GM12891 (cell line): ENCODE measurements around the gene CCDC12.

Experiments
- DNase-seq: peaks from one replicate; pipeline ENCODE4 v3.0.0; 2011; ENCODE audit warnings: low spot score; ENCODE audit not compliant: insufficient read length
- FAIRE-seq: peaks from 2 replicates; lab custom pipeline; 2011; peaks lifted over from hg19 to GRCh38; lab: Jason Lieb, UNC
- PAX5 ChIP-seq: IDR thresholded peaks from 2 replicates; pipeline ENCODE4 v1.6.1; 2011; ENCODE audit warnings: low read length, moderate library complexity, mild to moderate bottlenecking; ENCODE audit not compliant: insufficient read depth, severe bottlenecking
- POLR2A ChIP-seq: IDR thresholded peaks from 2 replicates; pipeline ENCODE4 v1.6.1; 2011; ENCODE audit warnings: low read depth, low read length, control low read depth
- POLR2AphosphoS5 ChIP-seq: IDR thresholded peaks from 2 replicates; pipeline ENCODE4 v1.6.1; 2011; ENCODE audit warnings: low read depth, low read length, control low read depth
- POU2F2 ChIP-seq: IDR thresholded peaks from 2 replicates; pipeline ENCODE4 v1.6.1; 2011; ENCODE audit warnings: low read depth, mild to moderate bottlenecking, control low read depth, low read length, moderate library complexity
- SPI1 ChIP-seq: IDR thresholded peaks from 2 replicates; pipeline ENCODE4 v1.6.1; 2011; ENCODE audit warnings: low read depth, low read length, control low read depth
- TAF1 ChIP-seq: IDR thresholded peaks from 2 replicates; pipeline ENCODE4 v1.6.1; 2011; ENCODE audit warnings: low read depth, low read length, control low read depth

The CCDC12 gene

DNA sequence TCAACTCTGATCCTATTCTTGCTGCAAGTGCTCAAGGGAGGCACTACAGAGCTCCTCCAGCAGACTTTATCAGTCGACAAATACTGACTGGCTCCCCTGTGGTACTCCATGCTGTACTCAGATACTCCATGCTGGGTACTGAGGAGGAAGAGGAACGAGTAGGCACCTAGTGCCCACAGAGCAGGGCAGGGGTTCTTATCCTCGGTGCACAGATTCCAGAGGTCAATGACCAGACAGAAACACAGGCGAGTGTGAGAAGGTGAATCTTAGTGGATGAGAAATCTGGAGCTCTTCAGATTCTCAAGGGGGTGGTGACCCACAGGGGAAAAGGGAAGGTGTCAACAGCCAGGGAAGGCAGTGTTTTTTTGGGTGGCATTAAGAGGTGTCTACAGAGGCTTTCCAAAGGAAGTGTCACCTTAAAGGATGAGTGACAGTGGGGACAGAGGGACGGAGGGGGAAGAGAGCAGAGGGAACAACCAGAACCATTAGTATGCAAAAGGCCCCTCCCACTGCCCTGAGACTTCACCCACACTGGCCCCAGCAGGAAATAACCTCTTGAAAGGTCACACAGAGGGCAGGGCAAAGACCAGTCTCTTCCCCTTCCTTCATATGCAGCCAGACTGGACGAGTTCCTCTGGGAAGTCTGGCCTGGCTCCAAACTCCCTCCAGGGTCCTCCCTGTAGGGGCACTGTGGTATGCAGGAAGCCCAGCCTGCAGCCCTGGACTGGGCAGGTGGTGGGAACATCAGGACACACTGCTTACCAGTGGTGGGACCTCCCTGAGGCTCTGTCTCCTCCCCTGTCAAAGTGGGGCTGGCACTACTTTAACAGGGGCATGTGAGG lies 27.5 kb downstream of the CCDC12 start:
- DNase-seq = no peak
- no peak for TF ChIP-seq POLR2AphosphoS5
- peak; percentile 20; the same call in 1 of the 2 replicates for TF ChIP-seq SPI1
- TF ChIP-seq PAX5 = no peak
- no peak for TF ChIP-seq POLR2A
- no peak for TF ChIP-seq TAF1
- TF ChIP-seq POU2F2 = peak; percentile 73; the same call in 1 of the 2 replicates
- FAIRE-seq = peak; percentile 55

DNA sequence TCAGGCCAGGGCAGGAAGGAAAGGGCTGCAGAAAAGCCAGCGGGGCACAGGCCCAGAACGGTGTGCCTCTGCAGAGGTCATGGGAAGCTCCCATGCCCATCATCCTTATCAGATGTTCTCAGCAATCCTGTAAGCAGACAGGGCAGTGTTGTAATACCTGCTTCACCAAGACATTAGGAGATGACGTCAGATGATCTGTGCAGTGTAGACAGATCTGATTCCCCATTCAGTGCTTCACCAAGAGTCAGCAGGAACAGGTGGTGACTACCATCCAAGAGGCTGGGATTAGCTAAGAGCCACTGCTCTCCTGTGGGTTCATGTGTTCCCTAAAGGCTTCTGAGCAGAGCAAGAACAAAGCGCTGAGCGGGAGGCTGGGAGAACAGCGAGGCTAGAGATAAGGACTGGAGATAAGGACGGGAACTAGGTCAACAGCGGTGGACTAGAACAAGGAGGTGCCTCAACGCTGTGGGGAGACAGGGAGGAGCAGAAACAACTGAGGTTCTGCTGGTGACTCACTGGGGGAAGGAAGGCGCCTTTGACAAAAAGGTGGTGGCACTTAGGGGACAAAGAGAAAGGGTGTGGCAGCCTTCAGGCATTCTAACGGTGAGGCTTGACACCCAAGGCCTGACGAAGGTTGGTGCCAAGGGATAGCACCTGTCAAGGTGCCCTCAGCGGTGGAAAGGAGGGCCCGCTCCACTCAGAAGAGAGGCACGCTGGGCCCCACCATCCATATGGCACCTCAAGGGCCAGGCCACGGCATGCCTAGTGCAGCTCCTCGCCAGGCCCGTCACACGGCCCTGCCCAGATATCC lies 28.4 kb downstream of the CCDC12 start:
- FAIRE-seq (no peak), DNase-seq (no peak)
- no peak for TF ChIP-seq POLR2A
- no peak for TF ChIP-seq TAF1
- no peak for TF ChIP-seq SPI1
- no peak for TF ChIP-seq POLR2AphosphoS5
- TF ChIP-seq PAX5 = no peak
- no peak for TF ChIP-seq POU2F2

DNA sequence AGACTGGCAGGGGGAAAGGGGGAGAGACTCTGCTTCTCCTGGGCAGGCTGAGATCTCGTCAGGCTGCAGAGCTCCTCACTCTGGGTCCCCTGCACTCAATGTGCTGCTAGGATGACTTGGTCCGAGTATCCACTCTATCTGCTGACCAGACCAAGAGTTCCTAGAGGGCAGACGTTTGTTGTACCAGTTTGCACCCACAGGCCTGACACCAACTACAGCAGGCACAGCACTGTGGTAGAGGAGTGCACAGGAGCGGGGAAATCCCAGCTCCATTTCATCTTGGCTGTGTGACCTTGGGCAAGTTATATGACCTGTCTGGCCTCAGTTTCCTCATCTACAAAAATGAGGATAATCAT lies 29.0 kb downstream of the CCDC12 start:
- TF ChIP-seq POU2F2 (no peak), SPI1 (no peak), POLR2A (no peak), POLR2AphosphoS5 (no peak), PAX5 (no peak), TAF1 (no peak)
- DNase-seq = no peak
- no peak for FAIRE-seq

DNA sequence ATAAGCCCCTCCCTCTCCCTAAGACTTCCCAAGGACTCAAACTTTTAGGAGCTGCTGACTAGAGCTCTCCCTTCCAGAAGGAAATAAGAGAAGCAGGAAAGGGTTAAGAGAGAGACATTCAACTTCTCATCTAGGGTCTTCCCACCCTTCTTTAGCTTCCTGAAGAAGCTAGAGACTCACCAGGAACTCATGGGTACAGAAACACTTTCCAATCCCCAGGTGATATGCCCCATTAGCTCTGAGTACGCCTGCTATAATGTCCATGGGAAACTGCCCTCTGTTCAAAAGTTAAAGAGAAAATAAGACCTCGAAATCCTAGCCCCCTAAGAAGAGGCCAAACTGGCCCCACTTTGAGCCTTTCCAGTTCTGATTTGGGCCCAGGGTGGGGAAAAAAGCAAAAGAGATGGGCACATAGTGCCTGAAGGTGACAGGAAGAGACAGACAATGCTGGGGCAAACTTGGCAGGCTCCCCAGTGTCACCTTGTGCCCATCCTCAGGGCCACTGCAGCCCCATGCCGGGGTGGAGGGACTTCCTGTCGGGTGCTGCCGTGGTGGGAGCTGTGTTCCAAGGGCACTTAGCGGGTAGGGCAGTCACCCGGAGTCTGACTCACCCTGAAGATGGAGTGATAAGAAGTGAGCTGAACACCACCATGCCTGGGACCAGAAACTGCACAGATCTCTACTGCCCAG lies 29.5 kb downstream of the CCDC12 start:
- no peak for TF ChIP-seq TAF1
- no peak for TF ChIP-seq POLR2A
- no peak for TF ChIP-seq SPI1
- TF ChIP-seq PAX5 = no peak
- TF ChIP-seq POLR2AphosphoS5 = no peak
- TF ChIP-seq POU2F2 = no peak
- DNase-seq (no peak), FAIRE-seq (no peak)

DNA sequence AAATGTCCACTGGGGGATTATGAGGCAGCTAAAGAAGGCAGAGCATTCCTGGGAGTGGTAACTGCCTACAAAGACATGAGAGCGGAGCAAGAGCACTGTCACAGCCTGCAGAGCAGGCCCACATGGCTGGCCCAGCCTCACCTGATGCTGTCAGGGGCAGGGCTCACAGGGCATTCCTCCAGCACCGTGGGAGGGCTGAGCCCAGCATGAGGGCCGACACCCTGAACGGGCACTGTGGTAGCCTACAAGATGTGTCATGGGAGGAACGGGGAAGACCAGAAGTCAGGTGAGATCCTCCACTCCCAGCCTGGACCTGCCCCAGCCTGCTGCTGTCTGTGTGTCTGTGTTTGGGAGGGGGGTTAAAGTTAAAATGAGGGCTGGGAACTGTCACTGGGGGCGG lies 30.1 kb downstream of the CCDC12 start:
- DNase-seq (no peak), FAIRE-seq (no peak)
- TF ChIP-seq TAF1 (no peak), POU2F2 (no peak), POLR2A (no peak), POLR2AphosphoS5 (no peak), SPI1 (no peak), PAX5 (no peak)

DNA sequence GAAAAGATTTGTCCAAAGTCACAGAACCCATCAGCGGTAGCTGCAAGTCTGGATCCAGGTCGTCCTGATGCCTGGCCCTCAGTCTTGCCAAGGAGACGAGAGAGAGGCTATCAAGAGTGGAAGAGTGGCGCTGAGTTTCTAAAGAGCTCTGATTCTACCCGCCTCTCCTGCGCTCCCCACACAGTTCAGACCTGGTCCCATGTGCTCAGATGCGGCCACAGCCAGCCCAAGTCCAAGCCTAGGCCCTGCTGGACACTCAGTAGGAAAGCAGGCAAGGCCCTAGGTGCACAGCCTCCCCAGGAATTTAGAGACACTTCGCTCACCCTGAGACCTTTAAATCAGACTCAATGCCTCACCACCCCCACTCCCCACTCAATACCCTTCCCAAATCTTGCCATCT lies 32.4 kb downstream of the CCDC12 start:
- TF ChIP-seq TAF1 (no peak), POLR2AphosphoS5 (no peak), SPI1 (no peak), POU2F2 (no peak), PAX5 (no peak), POLR2A (no peak)
- DNase-seq = no peak
- no peak for FAIRE-seq

DNA sequence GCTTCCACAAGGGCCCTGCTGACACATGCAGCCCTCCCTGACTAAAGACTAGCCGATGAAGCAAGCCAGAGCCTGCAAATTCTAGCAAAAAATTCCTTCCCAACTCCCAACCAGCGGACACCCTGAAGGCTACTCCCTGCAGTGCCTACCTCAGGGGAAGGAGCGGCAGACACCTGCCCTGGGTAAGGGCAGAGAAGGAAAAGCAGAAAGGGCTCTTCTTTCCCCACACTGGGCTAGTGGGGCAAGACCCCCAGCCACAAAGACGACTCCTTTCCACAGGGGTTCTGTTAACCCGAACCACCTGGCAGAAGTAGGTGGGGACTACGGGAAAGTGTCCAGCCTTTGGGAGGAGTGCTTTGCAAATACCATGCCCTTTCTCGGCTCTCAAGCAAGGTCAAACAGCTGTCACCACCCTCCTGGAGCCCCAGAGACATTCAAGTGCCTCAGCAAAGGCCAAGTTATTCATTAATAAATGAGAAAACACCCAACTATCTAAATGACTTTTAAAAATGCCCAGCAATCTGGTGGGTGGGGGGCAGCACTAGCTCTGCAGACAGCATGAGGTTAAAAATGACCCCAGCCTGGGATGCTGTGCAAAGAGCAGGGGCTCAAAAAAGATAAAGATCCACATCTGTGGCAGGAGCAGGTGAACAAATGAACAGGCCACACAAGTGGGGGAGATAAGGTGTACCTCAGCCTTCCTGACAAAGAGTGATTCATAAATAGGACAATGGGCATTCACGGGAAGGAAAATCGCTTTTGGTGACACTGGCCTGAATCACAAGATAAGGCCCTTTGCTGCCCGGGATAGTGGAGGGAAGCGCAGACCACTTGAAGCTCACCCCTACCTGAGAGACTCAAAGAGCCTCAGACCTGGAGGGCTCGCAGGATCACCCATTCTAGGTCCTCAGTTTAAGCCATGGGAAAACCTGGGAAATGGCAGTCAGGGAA lies 33.0 kb downstream of the CCDC12 start:
- no peak for DNase-seq
- no peak for TF ChIP-seq TAF1
- TF ChIP-seq POU2F2 = no peak
- no peak for TF ChIP-seq POLR2AphosphoS5
- no peak for TF ChIP-seq SPI1
- no peak for TF ChIP-seq PAX5
- TF ChIP-seq POLR2A = no peak
- FAIRE-seq = no peak

DNA sequence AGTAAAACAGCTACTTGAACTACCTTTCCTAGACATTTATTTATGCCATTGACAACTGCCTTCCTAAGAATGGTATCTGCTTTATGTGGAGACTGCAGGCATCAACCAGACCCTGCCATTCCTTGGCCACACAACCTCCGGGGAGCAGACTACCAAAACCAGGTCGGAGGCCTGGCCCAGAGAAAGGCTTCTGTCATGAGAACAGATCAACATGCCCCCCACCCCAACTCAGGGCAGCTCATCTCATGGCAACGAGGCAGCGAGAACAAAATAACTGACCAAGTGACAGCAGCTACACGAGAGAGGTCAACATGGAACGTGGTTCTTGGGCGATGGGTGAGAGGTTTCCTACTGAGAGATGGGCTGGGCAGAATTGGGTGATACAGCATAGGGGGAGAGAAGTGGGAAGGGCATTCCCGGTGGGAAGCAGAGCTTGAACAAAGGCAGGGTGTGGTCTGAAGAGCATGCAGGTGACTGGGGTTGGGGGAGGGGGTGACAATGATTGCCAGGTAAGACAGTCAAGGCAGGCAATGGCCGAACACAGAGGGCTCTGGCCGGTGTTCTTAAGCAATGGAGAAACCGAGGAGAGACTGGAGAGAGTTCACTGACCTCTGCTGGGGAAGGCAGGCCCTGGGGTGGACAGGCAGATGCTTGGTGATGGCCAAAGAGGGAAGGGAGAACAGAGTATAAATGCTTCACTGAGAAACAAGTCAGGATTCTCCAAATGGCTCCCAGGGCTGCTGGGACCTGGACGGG lies 33.9 kb downstream of the CCDC12 start:
- FAIRE-seq (no peak), DNase-seq (no peak)
- no peak for TF ChIP-seq POLR2AphosphoS5
- no peak for TF ChIP-seq SPI1
- TF ChIP-seq PAX5 = no peak
- TF ChIP-seq POLR2A = no peak
- no peak for TF ChIP-seq TAF1
- no peak for TF ChIP-seq POU2F2

DNA sequence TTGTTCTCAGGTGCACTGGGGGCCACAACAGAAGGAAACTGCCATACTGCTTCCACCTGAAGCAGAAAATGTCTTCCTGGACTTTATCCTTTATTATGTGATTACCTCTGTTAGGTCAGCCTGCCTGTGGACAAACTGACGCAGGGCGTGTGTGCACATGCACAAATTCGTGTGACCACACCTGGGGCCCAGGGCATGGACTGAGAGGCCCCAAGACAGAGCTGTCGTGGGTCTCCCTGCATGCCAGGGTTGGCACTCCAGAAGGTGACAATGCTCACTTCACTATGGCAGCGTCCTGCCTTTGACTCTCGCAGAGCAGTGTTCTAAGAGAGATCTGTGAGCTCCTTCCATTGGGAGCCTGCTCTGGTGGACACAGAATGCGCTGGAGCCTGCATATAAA lies 34.5 kb downstream of the CCDC12 start:
- TF ChIP-seq TAF1 (no peak), POU2F2 (no peak), SPI1 (no peak), PAX5 (no peak), POLR2AphosphoS5 (no peak), POLR2A (no peak)
- FAIRE-seq (no peak), DNase-seq (no peak)
